ACHN (cell line): ENCODE measurements around the gene NANP.
"Not testable (repeated sequence)": the region's sequence is repeated elsewhere in the genome, so short reads cannot be mapped to it uniquely, and the experiment has no call there.

ENCODE experiments used
- DNase-seq: peaks from one replicate; pipeline ENCODE4 v3.0.0-alpha.2; 2015
- in situ Hi-C: cut with HindIII; loops from 2 replicates; pipeline ENCODE4 v1.10.0; 2017; ENCODE audit warnings: low sequenced_read_pairs, low pct_ligation_motif_present, low pct_unique_long_range_greater_than_20kb

NANP gene

GRCh38 chr20:25623736-25624499 is at the start of gene NANP:
NANP (minus strand) TSS chr20:25624014; CDS start chr20:25623948, 66 bp downstream.
- in situ Hi-C loops = no loop called here
- peak; percentile 97 for DNase-seq

GRCh38 chr20:25672659-25673235 is 48.9 kb upstream of the NANP start:
- no peak for DNase-seq
- in situ Hi-C loops = no loop called here

GRCh38 chr20:25669826-25670422 is 46.1 kb upstream of the NANP start:
- in situ Hi-C loops = no loop called here
- no peak for DNase-seq

- DNase-seq = no peak
- in situ Hi-C loops = no loop called here
Observed at GRCh38 chr20:25668446-25668845, 44.6 kb upstream of the NANP start.

GRCh38 chr20:25659999-25660398 is 36.2 kb upstream of the NANP start:
- in situ Hi-C loops = no loop called here

GRCh38 chr20:25654487-25654886 is 30.7 kb upstream of the NANP start:
- no peak for DNase-seq
- in situ Hi-C loops = no loop called here

More at GRCh38 chr20:25659999-25660398, 36.2 kb upstream of the NANP start:
- no peak for DNase-seq

- DNase-seq, in situ Hi-C loops: not testable (repeated sequence)
Observed at GRCh38 chr20:25652866-25653265, 29.1 kb upstream of the NANP start.

- no peak for DNase-seq
- in situ Hi-C loops = no loop called here
Observed at GRCh38 chr20:25644814-25645213, 21.0 kb upstream of the NANP start.

GRCh38 chr20:25643716-25644115 is 19.9 kb upstream of the NANP start:
- no peak for DNase-seq
- in situ Hi-C loops = no loop called here

GRCh38 chr20:25637247-25637646 is 13.4 kb upstream of the NANP start:
- DNase-seq = no peak
- in situ Hi-C loops = no loop called here

GRCh38 chr20:25632940-25633790 is 9.4 kb upstream of the NANP start:
- in situ Hi-C loops = no loop called here
- no peak for DNase-seq

GRCh38 chr20:25630615-25631014 is 6.8 kb upstream of the NANP start:
- in situ Hi-C loops, DNase-seq: not testable (repeated sequence)

- no peak for DNase-seq
- in situ Hi-C loops = no loop called here
Observed at GRCh38 chr20:25629816-25630499, 6.1 kb upstream of the NANP start.

GRCh38 chr20:25626779-25627178 is 3.0 kb upstream of the NANP start:
- in situ Hi-C loops = no loop called here
- DNase-seq = no peak

- in situ Hi-C loops = no loop called here
- DNase-seq = no peak
Observed at GRCh38 chr20:25624500-25624939, 706 bp upstream of the NANP start.

- DNase-seq = peak; percentile 35
- in situ Hi-C loops = no loop called here
Observed at GRCh38 chr20:25623225-25623735, 534 bp downstream of the NANP start.

GRCh38 chr20:25622450-25623224 is 1.2 kb downstream of the NANP start:
- DNase-seq = no peak
- in situ Hi-C loops = no loop called here
